Panc1 (cell line): ENCODE results near the gene GPRASP3.

Experiments
- CTCF ChIP-seq: fragments of 450-650 bp; IDR thresholded peaks from 2 replicates; pipeline ENCODE4 v1.5.1; 2017; ENCODE audit warnings: mild to moderate bottlenecking
- POLR2AphosphoS5 ChIP-seq: IDR thresholded peaks from 2 replicates; pipeline ENCODE4 v1.6.1; 2012; ENCODE audit warnings: mild to moderate bottlenecking, low read depth, low read length, moderate library complexity
- REST ChIP-seq, 2 experiments: IDR thresholded peaks; 2 replicates each; pipeline ENCODE4 v1.6.1; 2011 to 2012; ENCODE audit warnings: low read depth in 2 of 2, control low read depth in 1 of 2, low read length in 1 of 2, mild to moderate bottlenecking in 1 of 2, moderate library complexity in 1 of 2; ENCODE audit not compliant: insufficient read depth in 1 of 2
- SIN3A ChIP-seq: IDR thresholded peaks from 2 replicates; pipeline ENCODE4 v1.6.1; 2012; ENCODE audit warnings: low read depth, mild to moderate bottlenecking, low read length, moderate library complexity, borderline replicate concordance; ENCODE audit not compliant: insufficient read depth
- TCF7L2 ChIP-seq: IDR thresholded peaks from 2 replicates; pipeline ENCODE4 v1.6.1; 2011; ENCODE audit warnings: mild to moderate bottlenecking, low read depth, low read length, inconsistent platforms

GRCh38 chrX:102714994-102715393, 5.5 kb upstream of the GPRASP3 start:
- TF ChIP-seq CTCF (no peak; the same call in 1 of the 2 replicates), SIN3A (no peak), REST (IDR thresholded peaks at IDR 0.05; ENCODE audit: insufficient read depth in 1 of 2, low read depth in 2 of 2, low read length in 1 of 2) (no peak), TCF7L2 (no peak), POLR2AphosphoS5 (no peak)
